Stomach (tissue), 4 donors: ENCODE data around the gene CPXM2.

ENCODE experiments used
- EP300 ChIP-seq: sonication (generic); formaldehyde crosslinking; IDR thresholded peaks from one replicate; pipeline ENCODE4 v1.6.1; 2017; ENCODE audit warnings: antibody characterized with exemption
- POLR2AphosphoS5 ChIP-seq, 3 donors: sonication (generic); formaldehyde crosslinking; IDR thresholded peaks; one replicate each; pipeline ENCODE4 v1.6.1; 2016; ENCODE audit warnings: antibody characterized with exemption in 3 of 3
- TF ChIP-seq, protein P1 (sequence below), 7 experiments: fragments of 450-650 bp in 4 of 7; fragments of 200-600 bp in 3 of 7; sonication (generic) in 3 of 7; IDR thresholded peaks; one replicate each; pipeline ENCODE4 v1.5.1; 2016 to 2019; ENCODE audit warnings: antibody characterized with exemption in 7 of 7, control low read depth in 2 of 7, mild to moderate bottlenecking in 1 of 7

DNA sequence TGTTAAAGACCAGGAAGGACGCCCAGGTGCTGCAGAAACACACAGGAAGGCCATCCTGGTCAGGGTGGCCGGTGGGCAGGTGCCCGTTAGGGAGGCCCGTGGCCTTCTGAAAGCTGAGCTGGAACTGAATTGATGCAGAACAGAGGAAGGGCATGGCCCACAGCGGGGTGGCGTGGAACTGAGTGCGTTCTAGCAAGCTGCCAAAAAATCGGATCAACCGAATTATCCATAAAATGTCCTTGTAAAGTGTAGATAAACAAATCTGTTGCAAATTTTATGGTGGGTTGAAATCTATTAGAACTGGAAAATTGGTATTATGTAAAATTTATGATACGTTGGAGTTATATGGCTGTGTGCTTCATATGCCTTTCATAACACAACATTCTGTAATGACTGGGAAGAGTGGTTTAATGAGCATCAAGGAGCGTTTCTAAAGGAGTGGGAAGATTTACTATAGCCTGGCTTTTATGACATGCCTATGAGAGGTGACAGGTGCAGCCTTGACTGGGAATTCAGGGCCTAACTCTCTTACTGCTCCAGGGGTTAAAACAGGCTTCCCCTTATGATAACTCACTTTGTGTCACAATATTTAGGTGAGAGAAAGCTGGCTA lies 117.4 kb downstream of the CPXM2 start:
- TF ChIP-seq, protein P1, sequence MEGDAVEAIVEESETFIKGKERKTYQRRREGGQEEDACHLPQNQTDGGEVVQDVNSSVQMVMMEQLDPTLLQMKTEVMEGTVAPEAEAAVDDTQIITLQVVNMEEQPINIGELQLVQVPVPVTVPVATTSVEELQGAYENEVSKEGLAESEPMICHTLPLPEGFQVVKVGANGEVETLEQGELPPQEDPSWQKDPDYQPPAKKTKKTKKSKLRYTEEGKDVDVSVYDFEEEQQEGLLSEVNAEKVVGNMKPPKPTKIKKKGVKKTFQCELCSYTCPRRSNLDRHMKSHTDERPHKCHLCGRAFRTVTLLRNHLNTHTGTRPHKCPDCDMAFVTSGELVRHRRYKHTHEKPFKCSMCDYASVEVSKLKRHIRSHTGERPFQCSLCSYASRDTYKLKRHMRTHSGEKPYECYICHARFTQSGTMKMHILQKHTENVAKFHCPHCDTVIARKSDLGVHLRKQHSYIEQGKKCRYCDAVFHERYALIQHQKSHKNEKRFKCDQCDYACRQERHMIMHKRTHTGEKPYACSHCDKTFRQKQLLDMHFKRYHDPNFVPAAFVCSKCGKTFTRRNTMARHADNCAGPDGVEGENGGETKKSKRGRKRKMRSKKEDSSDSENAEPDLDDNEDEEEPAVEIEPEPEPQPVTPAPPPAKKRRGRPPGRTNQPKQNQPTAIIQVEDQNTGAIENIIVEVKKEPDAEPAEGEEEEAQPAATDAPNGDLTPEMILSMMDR (IDR thresholded peaks at IDR 0.05), result no peak
- TF ChIP-seq EP300, result no peak
- no peak for TF ChIP-seq POLR2AphosphoS5 (IDR thresholded peaks at IDR 0.05)
